Suprapubic skin (tissue), 4 donors: ENCODE measurements around the gene CCDC174.

Source experiments
- CTCF ChIP-seq, 2 donors: fragments of 200-600 bp in 1 of 2; fragments of 450-650 bp in 1 of 2; sonication (generic) in 1 of 2; IDR thresholded peaks; one replicate each; pipeline ENCODE4 v1.5.1; 2016 to 2019; ENCODE audit warnings: antibody characterized with exemption in 2 of 2, mild to moderate bottlenecking in 1 of 2, moderate library complexity in 1 of 2
- POLR2A ChIP-seq, 2 donors: fragments of 450-650 bp; IDR thresholded peaks; one replicate each; pipeline ENCODE4 v1.6.1; 2017; ENCODE audit warnings: antibody characterized with exemption in 2 of 2, mild to moderate bottlenecking in 2 of 2, moderate library complexity in 2 of 2
- POLR2AphosphoS5 ChIP-seq, 3 donors: sonication (generic); formaldehyde crosslinking; IDR thresholded peaks; one replicate each; pipeline ENCODE4 v1.6.1; 2017; ENCODE audit warnings: antibody characterized with exemption in 3 of 3

GRCh38 chr3:14678015-14678503 lies 26.5 kb downstream of the CCDC174 start:
- TF ChIP-seq CTCF (IDR thresholded peaks at IDR 0.05) (no peak), POLR2AphosphoS5 (IDR thresholded peaks at IDR 0.05) (no peak), POLR2A (IDR thresholded peaks at IDR 0.05) (no peak)
